Endometrial microvascular endothelial cells (primary cell): ENCODE measurements around the gene ACKR4. TPM values are rescaled to one million over a fixed set of nuclear protein-coding genes. Genes with fewer than 3 reads are reported as not detected.
"Not testable (repeated sequence)": the region's sequence is repeated elsewhere in the genome, so short reads cannot be mapped to it uniquely, and the experiment has no call there.

Experiments used
- in situ Hi-C: cut with HindIII; loops from 2 replicates; pipeline ENCODE4 v1.10.0; 2017; ENCODE audit warnings: low sequenced_read_pairs, low pct_unique_long_range_greater_than_20kb; ENCODE audit errors: inconsistent ontology term
- total RNA-seq: library from RNA; depleted of rRNA; stranded (reverse); fragments of >200 nt; gene quantifications from one replicate; pipeline ENCODE4 v1.2.3, GENCODE V29; 2015; ENCODE audit errors: inconsistent ontology term

Gene ACKR4
- total RNA-seq, 1 donor from 2014 or later = 0.37 TPM

- in situ Hi-C loops = no loop called here
Measured at GRCh38 chr3:132592216-132592615, 4.9 kb upstream of the ACKR4 start.

DNA sequence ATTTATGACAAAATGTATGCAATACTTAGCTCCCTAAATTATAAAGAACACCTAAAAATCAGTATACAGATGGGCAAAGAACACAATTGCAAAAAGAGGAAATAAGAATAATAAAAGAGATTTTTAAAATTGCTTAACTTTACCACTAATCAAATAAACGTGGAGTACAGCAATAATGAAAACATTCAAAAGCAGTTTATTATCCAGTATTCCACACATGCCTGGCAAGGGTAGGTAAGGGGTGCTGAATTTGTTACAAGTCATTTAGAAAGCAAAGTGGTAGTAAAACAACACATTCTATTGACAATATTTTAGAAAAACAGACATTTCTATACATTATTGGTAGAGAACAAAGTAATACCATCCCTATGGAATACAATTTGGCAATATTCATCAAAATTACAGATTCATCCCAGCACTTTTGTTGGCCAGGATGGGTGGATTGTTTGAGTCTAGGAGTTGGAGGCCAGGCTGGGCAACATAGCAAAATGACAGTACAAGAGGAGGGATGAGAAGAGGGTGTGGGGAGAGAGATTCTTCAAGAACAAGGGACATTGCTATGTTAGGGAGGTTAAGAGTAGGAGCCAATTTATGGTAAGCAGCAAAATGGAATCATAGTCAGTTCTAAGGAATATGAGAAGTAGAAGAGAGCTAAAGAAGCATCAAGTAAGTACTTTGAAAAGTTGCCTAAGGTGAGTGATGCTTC is 3.7 kb upstream of the ACKR4 start:
- in situ Hi-C loops = no loop called here

GRCh38 chr3:132593947-132594323 is 3.1 kb upstream of the ACKR4 start:
- in situ Hi-C loops = no loop called here

- in situ Hi-C loops = no loop called here
Measured at GRCh38 chr3:132594498-132594897, 2.6 kb upstream of the ACKR4 start.

DNA sequence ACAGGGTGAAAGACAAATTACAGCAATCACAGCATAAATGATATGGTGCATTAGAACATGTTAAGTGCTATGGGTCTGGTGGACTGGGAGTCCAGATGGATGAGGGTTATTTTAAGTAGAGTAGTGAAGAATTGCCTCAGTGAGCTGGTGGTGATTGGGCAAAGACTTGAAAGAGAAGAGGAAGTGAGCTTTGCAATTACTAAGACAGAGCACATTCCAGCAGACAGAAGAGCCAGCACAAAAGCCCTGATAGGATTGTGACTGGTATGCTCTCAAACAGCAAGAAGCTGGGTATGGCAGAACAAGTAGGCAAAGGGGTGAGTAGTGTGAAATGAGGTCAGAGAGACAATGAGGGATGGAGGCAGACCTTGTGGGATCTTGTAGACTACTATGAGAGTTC is 2.1 kb upstream of the ACKR4 start:
- in situ Hi-C loops = no loop called here

- in situ Hi-C loops = no loop called here
Measured at GRCh38 chr3:132596326-132596725, 744 bp upstream of the ACKR4 start.

- in situ Hi-C loops = no loop called here
Measured at GRCh38 chr3:132597660-132598059, 590 bp downstream of the ACKR4 start.

- in situ Hi-C loops = no loop called here
Measured at GRCh38 chr3:132598181-132598580, 1.1 kb downstream of the ACKR4 start.

DNA sequence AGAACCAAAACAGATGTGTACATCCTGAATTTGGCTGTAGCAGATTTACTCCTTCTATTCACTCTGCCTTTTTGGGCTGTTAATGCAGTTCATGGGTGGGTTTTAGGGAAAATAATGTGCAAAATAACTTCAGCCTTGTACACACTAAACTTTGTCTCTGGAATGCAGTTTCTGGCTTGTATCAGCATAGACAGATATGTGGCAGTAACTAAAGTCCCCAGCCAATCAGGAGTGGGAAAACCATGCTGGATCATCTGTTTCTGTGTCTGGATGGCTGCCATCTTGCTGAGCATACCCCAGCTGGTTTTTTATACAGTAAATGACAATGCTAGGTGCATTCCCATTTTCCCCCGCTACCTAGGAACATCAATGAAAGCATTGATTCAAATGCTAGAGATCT is 3.5 kb downstream of the ACKR4 start:
- in situ Hi-C loops = not testable (repeated sequence)

DNA sequence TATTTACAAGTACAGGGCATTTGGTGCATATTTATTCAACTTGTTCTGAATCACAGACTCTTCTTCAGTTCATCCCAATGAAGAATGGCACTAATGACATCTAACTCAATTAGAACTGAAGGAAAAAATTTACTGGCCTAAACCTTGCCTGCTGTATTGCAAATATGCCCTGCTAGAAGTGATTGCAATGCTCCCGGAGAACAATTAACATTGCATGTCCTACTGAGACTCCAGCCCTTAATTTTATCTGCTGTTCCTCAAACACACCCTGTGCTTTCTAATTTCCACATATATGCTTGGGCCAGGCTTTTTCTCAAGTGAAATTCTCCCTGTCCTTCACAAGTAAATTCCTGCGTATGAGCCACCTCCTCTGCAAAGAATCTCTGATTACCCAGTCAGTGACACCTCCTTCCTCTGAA is 8.3 kb downstream of the ACKR4 start:
- in situ Hi-C loops = no loop called here

- in situ Hi-C loops = no loop called here
Measured at GRCh38 chr3:132606085-132606484, 9.0 kb downstream of the ACKR4 start.

GRCh38 chr3:132606620-132607019 is 9.6 kb downstream of the ACKR4 start:
- in situ Hi-C loops = not testable (repeated sequence)

DNA sequence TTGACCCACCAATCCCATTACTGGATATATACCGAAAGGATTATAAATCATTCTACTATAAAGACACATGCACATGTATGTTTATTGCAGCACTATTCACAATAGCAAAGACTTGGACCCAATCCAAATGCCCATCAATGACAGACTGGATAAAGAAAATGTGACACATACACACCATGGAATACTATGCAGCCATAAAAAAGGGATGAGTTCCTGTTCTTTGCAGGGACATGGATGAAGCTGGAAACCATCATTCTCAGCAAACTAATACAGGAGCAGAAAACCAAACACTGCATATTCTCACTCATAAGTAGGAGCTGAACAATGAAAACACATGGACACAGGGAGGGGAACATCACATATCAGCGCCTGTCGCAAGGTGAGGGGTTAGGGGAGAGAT is 18.2 kb downstream of the ACKR4 start:
- in situ Hi-C loops = not testable (repeated sequence)

DNA sequence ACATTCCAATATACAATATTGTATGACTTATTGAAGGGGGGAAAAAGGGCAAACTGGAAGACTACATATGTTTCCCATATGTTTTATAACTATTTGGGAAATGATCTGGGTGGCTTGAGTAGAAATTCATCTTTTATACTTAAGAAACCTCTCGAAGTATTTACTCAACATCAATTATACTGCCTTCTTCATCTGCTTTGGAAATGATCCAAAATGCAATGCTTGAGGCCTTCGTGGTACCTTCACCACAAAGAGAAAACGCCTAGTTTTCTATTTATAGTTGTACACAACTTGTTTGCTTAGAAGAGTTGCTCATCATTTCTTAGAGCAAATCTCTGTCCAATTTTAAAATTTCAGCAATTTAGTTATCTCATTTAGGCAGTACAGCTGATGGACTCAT is 18.8 kb downstream of the ACKR4 start:
- in situ Hi-C loops = no loop called here

GRCh38 chr3:132616780-132617179 is 19.7 kb downstream of the ACKR4 start:
- in situ Hi-C loops = no loop called here

- in situ Hi-C loops = no loop called here
Measured at GRCh38 chr3:132622148-132622547, 25.1 kb downstream of the ACKR4 start.

- in situ Hi-C loops = no loop called here
Measured at GRCh38 chr3:132622761-132623160, 25.7 kb downstream of the ACKR4 start.

- in situ Hi-C loops = no loop called here
Measured at GRCh38 chr3:132623646-132624045, 26.6 kb downstream of the ACKR4 start.

DNA sequence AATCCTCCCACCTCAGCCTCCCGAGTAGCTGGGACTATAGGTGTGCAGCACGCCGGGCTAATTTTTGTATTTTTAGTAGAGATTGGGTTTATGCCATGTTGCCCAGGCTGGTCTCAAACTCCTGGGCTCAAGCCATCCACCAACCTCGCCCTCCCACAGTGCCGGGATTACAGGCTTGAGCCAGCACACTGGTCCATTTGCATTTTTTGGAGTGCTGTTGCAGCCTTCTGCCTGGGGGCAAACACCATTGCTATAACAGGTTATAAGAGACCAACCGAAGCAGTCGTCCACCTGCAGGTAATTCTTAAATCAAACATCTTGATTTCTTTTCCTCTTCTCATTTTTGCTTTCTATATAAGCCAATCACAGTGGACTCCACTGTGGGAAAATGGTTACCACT is 27.7 kb downstream of the ACKR4 start:
- in situ Hi-C loops = loop anchor here (25.0 kb wide), 1 partner anchor 87 kb away; no protein-coding TSS in a partner anchor

GRCh38 chr3:132625613-132626012 is 28.5 kb downstream of the ACKR4 start:
- in situ Hi-C loops = loop anchor here (25.0 kb wide), 1 partner anchor 88 kb away; no protein-coding TSS in a partner anchor

GRCh38 chr3:132626955-132627354 is 29.9 kb downstream of the ACKR4 start:
- in situ Hi-C loops = loop anchor here (25.0 kb wide), 1 partner anchor 90 kb away; no protein-coding TSS in a partner anchor
